Spinal cord (tissue), 10 donors: ENCODE data around the gene S100Z. TPM values are rescaled to one million over a fixed set of nuclear protein-coding genes. Genes with fewer than 3 reads are reported as not detected.

Source experiments
- DNase-seq, 6 donors: peaks; one replicate each; pipeline versions ENCODE4 v3.0.0 to v3.0.0-alpha.2; 2013 to 2015; ENCODE audit warnings: low spot score in 6 of 6, low read depth in 4 of 6
- H3K27ac ChIP-seq: one replicate; pipeline ENCODE4 v1.5.1; 2013; ENCODE audit warnings: low read depth, low read length, control low read depth
- H3K27me3 ChIP-seq: one replicate; pipeline ENCODE4 v1.6.1; 2013; ENCODE audit warnings: low read length; ENCODE audit not compliant: control insufficient read depth, insufficient read depth
- H3K36me3 ChIP-seq: one replicate; pipeline ENCODE4 v1.6.1; 2013; ENCODE audit warnings: low read length; ENCODE audit not compliant: control insufficient read depth, insufficient read depth
- H3K4me1 ChIP-seq: one replicate; pipeline ENCODE4 v1.6.1; 2013; ENCODE audit warnings: low read length; ENCODE audit not compliant: control insufficient read depth, insufficient read depth
- H3K4me3 ChIP-seq: one replicate; pipeline ENCODE4 v1.5.1; 2013; ENCODE audit warnings: low read depth, low read length, control low read depth
- H3K9me3 ChIP-seq: one replicate; pipeline ENCODE4 v1.6.1; 2013; ENCODE audit warnings: low read length; ENCODE audit not compliant: control insufficient read depth, insufficient read depth
- WGBS: methylation state at CpG from one replicate; pipeline ENCODE4 v1.1.5; 2013; ENCODE audit warnings: missing lambda C conversion rate; ENCODE audit not compliant: insufficient coverage; 5-methylcytosine and 5-hydroxymethylcytosine counted together
- long read RNA-seq, 4 donors: transcript quantifications; one replicate each; lab custom pipeline, GENCODE V29; 2026
- polyA plus RNA-seq, 2 donors: library from polyadenylated mRNA; unstranded; fragments of 120-200 nt; gene quantifications; one replicate each; pipeline ENCODE4 v1.2.1, GENCODE V29; 2013; ENCODE audit not compliant: insufficient read length in 2 of 2
- total RNA-seq, 2 donors: library from RNA; depleted of rRNA in 1 of 2; stranded (reverse); fragments of 120-200 nt in 1 of 2; fragments of >200 nt in 1 of 2; gene quantifications; one replicate each; pipeline versions ENCODE4 v1.2.3 to v1.2.4, GENCODE V29; 2013 to 2014
- donor health status: healthy.

S100Z gene
- 1 to 10 TPM in 1 of 2 donors, under 1 TPM in 1; 0.50 to 1.2 TPM for total RNA-seq
- under 1 TPM; 0.26 to 0.40 TPM for polyA plus RNA-seq
- long read RNA-seq, donor 1, result 0 reads
- long read RNA-seq, donor 2, result 0 reads
- long read RNA-seq, donor 3, result 0 reads
- long read RNA-seq, donor 4, result 0 reads

DNA sequence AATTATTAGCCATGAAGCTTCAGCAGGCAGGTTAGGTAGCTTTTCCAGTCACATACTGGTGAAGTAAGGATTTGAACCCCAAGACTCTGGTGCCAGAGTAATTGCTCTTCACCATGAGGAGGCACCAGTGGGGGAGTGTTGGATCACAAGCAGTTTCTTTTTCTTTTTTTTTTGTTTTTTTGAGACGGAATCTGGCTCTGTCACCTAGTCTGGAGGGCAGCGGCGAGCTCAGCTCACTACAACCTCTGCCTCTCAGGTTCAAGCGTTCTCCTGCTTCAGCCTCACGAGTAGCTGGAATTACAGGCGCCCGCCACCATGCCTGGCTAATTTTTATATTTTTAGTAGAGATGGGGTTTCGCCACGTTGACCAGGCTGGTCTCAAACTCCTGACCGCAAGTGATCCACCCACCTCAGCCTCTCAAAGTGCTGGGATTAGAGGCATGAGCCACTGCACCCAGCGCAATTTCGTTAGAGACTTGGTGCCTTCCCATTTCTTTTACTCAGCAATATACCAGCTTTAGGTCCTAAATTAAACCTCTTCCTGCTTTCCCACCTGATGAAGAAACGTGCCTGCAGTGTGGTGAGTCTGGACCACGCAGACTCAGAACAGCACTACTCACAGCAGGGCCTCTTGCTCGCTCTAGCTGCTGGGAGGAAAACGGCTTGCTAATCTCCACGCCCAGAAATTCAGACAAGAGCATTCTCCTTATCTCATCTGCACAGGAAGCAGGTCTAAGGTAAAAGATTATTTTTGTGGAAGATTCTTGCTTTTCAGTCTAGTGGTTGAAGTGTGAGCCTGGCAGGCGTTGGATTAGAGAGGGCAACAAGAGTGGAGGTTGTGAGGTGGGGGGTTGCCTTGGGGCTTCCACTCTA, at the start of gene S100Z:
Gene S100Z (plus strand): TSS at position 596 of the 873 bp plus-strand sequence. CDS start 25,346 bp downstream, outside the sequence.
- Histone ChIP-seq H3K4me3 (no peak within 1 kb of the TSS), H3K4me1 (no peaks in the 10 kb centered on the region), H3K36me3 (no peaks in the 10 kb centered on the region), H3K27me3 (no peaks in the 10 kb centered on the region), H3K27ac (no peak within 1 kb of the TSS), H3K9me3 (no peaks in the 10 kb centered on the region)
- DNase-seq, result peak in 1 of 6 donors; percentile 7
- WGBS, result 77% methylated on average over 7 of the region's 18 CpGs

DNA sequence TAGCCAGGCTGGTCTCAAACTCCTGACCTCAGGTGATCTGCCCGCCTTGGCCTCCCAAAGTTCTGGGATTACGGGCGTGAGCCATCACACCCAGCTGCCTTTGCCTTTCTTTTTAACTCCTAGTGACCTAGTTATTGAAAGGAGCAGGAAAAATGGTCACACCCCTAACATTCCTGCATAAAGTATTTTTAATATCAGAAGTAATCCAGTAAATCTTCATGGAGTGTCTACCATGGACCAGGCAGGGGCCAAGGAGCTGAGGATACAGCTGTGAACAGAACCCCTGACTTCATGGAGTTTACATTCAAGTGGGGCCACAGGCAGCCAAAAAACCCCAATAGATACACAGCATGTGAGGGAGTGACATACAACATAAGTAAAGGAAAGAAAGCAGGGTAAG, 49.2 kb upstream of the S100Z start:
- no peak for DNase-seq
- Histone ChIP-seq H3K9me3 (no peaks in the 10 kb centered on the region), H3K4me3 (no peak overlapping the region), H3K36me3 (no peaks in the 10 kb centered on the region), H3K27me3 (no peaks in the 10 kb centered on the region), H3K27ac (no peak overlapping the region), H3K4me1 (no peaks in the 10 kb centered on the region)
- WGBS, result no CpG with 5 or more reads among the region's 3 CpGs

- no peak for DNase-seq
- H3K36me3 ChIP-seq, result no peaks in the 10 kb centered on the region
- no peak overlapping the region for H3K27ac ChIP-seq
- no peak overlapping the region for H3K4me3 ChIP-seq
- H3K4me1 ChIP-seq, result peaks cover under 1% of the 10 kb centered on the region
- no peaks in the 10 kb centered on the region for H3K27me3 ChIP-seq
- 86% methylated on average over 4 of the region's 4 CpGs for WGBS
- H3K9me3 ChIP-seq, result no peaks in the 10 kb centered on the region
Measured at GRCh38 chr5:76801159-76801802, 48.5 kb upstream of the S100Z start.

DNA sequence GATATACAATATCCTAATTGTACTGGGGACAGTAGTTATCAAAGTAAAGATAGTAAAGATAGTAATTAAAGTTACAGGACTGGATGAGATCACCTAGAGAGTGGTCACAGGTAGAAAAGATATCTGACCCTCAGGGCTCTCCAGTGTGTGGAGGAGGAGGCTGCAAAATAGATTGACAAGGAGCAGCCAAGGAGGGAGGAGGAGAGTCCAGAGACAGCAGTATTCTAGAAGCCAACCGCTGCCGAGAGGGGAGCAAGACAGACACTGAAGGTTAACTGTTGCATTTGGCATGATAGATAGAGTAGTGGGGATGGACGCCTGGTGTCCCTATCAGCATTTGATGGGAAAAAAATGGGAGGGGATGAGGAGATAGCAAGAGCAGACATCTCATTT, 48.0 kb upstream of the S100Z start:
- Histone ChIP-seq H3K4me1 (peaks cover 4% of the 10 kb centered on the region), H3K27me3 (no peaks in the 10 kb centered on the region), H3K27ac (no peak overlapping the region), H3K4me3 (no peak overlapping the region), H3K9me3 (no peaks in the 10 kb centered on the region), H3K36me3 (no peaks in the 10 kb centered on the region)
- DNase-seq, result no peak
- WGBS, result 85% methylated on average over 3 of the region's 3 CpGs

- Histone ChIP-seq H3K4me1 (peaks cover 10% of the 10 kb centered on the region), H3K27ac (no peak overlapping the region), H3K4me3 (no peak overlapping the region), H3K9me3 (no peaks in the 10 kb centered on the region), H3K27me3 (no peaks in the 10 kb centered on the region), H3K36me3 (no peaks in the 10 kb centered on the region)
- no peak for DNase-seq
- WGBS, result 90% methylated on average over 8 of the region's 8 CpGs
Measured at GRCh38 chr5:76804266-76804665, 45.5 kb upstream of the S100Z start.

- no peak overlapping the region for H3K27ac ChIP-seq
- DNase-seq, result peak in 1 of 6 donors; percentile 62
- no peaks in the 10 kb centered on the region for H3K27me3 ChIP-seq
- WGBS, result 61% methylated on average over 4 of the region's 7 CpGs
- H3K4me1 ChIP-seq, result peaks cover 10% of the 10 kb centered on the region
- no peaks in the 10 kb centered on the region for H3K36me3 ChIP-seq
- no peaks in the 10 kb centered on the region for H3K9me3 ChIP-seq
- no peak overlapping the region for H3K4me3 ChIP-seq
Measured at GRCh38 chr5:76805821-76806505, 43.9 kb upstream of the S100Z start.

DNA sequence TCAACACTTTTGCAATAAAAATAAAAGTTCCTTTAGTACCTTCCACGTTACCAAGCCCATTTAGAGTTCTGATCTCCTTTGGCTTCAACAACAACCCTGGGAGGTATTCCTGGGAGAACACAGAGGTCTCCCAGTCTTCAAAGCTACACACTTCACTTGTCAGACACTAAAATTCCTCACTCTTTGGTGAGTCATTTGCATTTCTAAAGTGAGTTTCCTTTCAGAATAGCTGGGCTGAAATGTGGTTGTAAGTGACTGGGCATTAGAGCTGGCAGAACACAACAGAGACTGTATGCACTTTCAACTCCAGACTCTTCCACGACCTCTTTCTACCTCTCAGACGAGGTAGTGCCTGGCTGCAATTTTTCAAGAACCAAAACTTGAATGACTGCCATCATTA, 42.5 kb upstream of the S100Z start:
- DNase-seq, result peak in 2 of 6 donors; percentile 50 to 64
- Histone ChIP-seq H3K27me3 (no peaks in the 10 kb centered on the region), H3K27ac (no peak overlapping the region), H3K4me3 (no peak overlapping the region), H3K9me3 (no peaks in the 10 kb centered on the region), H3K36me3 (no peaks in the 10 kb centered on the region), H3K4me1 (peaks cover 10% of the 10 kb centered on the region)
- WGBS, result 32% methylated on average over 3 of the region's 3 CpGs

DNA sequence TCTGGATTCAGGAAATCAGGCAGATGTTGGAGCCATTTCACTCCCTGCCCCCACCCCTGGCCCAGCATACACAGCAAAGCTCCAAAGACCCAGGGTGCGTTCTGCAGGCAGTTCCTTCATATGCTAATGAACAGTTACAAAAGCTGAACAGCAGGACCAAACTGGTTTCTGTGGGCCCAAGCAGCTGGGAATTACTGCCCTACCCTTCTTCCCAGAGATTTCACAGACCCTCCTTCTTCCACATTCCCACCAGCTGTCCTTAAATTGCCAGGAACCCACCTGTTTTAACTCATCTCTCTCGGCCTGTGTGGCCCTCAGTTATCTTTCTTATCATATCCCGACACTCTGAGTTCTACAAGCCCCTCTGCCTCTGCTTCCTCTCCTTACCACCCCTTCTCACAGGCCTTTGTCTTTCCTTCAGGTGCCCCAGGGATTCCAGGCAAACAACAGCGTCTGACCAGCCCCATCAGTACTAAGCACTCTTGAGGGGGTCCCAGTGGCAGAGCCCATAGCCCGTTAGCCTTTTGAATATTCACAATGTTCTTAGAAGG, 41.6 kb upstream of the S100Z start:
- peak in 2 of 6 donors; percentile 65 to 70 for DNase-seq
- H3K4me3 ChIP-seq, result no peak overlapping the region
- WGBS, result 39% methylated on average over 5 of the region's 5 CpGs
- peaks cover 10% of the 10 kb centered on the region for H3K4me1 ChIP-seq
- H3K9me3 ChIP-seq, result no peaks in the 10 kb centered on the region
- no peaks in the 10 kb centered on the region for H3K36me3 ChIP-seq
- no peaks in the 10 kb centered on the region for H3K27me3 ChIP-seq
- no peak overlapping the region for H3K27ac ChIP-seq

DNA sequence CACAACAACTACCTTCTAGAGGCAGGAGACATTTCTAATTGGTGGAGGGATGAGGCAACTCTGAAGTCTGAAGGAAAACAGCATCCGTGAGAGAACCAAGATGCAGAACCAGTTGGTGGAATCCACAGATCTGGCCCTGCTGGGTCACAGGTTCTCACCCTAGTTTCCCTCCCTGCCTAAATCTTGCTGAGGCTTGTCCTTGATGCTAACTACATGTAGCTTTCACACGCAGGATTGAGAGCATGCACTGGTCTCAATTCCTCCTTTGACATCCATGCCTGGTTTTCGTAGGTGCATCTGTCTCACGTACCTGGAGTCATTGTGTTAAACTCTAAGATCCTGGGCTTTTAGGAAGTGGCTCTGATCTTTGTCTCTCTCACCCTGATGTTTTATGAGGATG, 40.7 kb upstream of the S100Z start:
- H3K4me3 ChIP-seq, result no peak overlapping the region
- H3K9me3 ChIP-seq, result no peaks in the 10 kb centered on the region
- H3K36me3 ChIP-seq, result no peaks in the 10 kb centered on the region
- peaks cover 10% of the 10 kb centered on the region for H3K4me1 ChIP-seq
- no peaks in the 10 kb centered on the region for H3K27me3 ChIP-seq
- DNase-seq, result no peak
- no peak overlapping the region for H3K27ac ChIP-seq
- 88% methylated on average over 4 of the region's 4 CpGs for WGBS
